NT2/D1 (cell line): Measurements from ENCODE around the gene MIEF2.

Experiments used
- SUZ12 ChIP-seq: IDR thresholded peaks from 2 replicates; pipeline ENCODE4 v1.6.1; 2011; ENCODE audit not compliant: insufficient read length, insufficient read depth; ENCODE audit errors: extremely low read depth
- YY1 ChIP-seq: IDR thresholded peaks from 2 replicates; pipeline ENCODE4 v1.6.1; 2011; ENCODE audit not compliant: insufficient read length, insufficient read depth
- ZNF274 ChIP-seq: IDR thresholded peaks from 2 replicates; pipeline ENCODE4 v1.6.1; 2011; ENCODE audit warnings: mild to moderate bottlenecking, low read depth, low read length

GRCh38 chr17:18291718-18292540, 31.5 kb downstream of the MIEF2 start:
- no peak for TF ChIP-seq YY1
- TF ChIP-seq ZNF274 = no peak
- TF ChIP-seq SUZ12 = no peak
